GM12878 (cell line): ENCODE results near the gene MYMK. TPM values are rescaled to one million over a fixed set of nuclear protein-coding genes. Genes with fewer than 3 reads are reported as not detected.

Experiments used
- BRCA1 ChIP-seq: IDR thresholded peaks from 2 replicates; pipeline ENCODE4 v1.6.1; 2011; ENCODE audit warnings: low read depth, low read length, improper control_type of control experiment
- HDGF ChIP-seq: fragments of 450-650 bp; IDR thresholded peaks from 2 replicates; pipeline ENCODE4 v1.6.1; 2016; ENCODE audit warnings: antibody characterized with exemption
- NFYB ChIP-seq: IDR thresholded peaks from 2 replicates; pipeline ENCODE4 v1.6.1; 2011; ENCODE audit warnings: low read depth, mild to moderate bottlenecking, low read length, improper control_type of control experiment, moderate library complexity; ENCODE audit not compliant: insufficient read depth
- RUNX3 ChIP-seq: IDR thresholded peaks from 2 replicates; pipeline ENCODE4 v1.6.1; 2012; ENCODE audit warnings: low read length, inconsistent platforms
- SIX5 ChIP-seq: IDR thresholded peaks from 2 replicates; pipeline ENCODE4 v1.6.1; 2011; ENCODE audit warnings: mild to moderate bottlenecking, low read depth, low read length, moderate library complexity; ENCODE audit not compliant: severe bottlenecking
- ZNF217 ChIP-seq: fragments of 450-650 bp; IDR thresholded peaks from 2 replicates; pipeline ENCODE4 v1.6.1; 2017; ENCODE audit warnings: antibody characterized with exemption, mild to moderate bottlenecking
- polyA plus RNA-seq, 11 experiments: library from polyadenylated mRNA; depleted of rRNA in 4 of 11; unstranded in 6 of 11; stranded (reverse) in 5 of 11; fragments of >200 nt; fragmentation: Nextera tagmentation in 4 of 11; fragmentation: Illumina TruSeq in 1 of 11; extraction: Ambion mirVana in 4 of 11; extraction: Trizol in 1 of 11; gene quantifications; 1 replicate in 1 of 11; 2 replicates in 10 of 11; pipeline versions ENCODE4 v1.2.1 to v1.2.3, GENCODE V29; 2011 to 2016; ENCODE audit warnings: inconsistent platforms in 2 of 11, missing spikeins in 2 of 11, low read depth in 1 of 11
- total RNA-seq, 4 experiments: library from RNA; depleted of rRNA in 3 of 4; stranded (reverse); fragments of >200 nt in 3 of 4; fragmentation: Illumina TruSeq in 1 of 4; extraction: Trizol in 1 of 4; gene quantifications; 2 replicates each; pipeline versions ENCODE4 v1.2.1 to v1.2.3, GENCODE V29; 2013 to 2021
- TF ChIP-seq, protein P1 (sequence below): fragments of 450-650 bp; IDR thresholded peaks from 2 replicates; pipeline ENCODE4 v1.6.1; 2017; ENCODE audit warnings: low read depth, mild to moderate bottlenecking, moderate library complexity
- TF ChIP-seq, protein P2 (sequence below): IDR thresholded peaks from 2 replicates; pipeline ENCODE4 v1.6.1; 2012; ENCODE audit warnings: low read depth, low read length, improper control_type of control experiment

The MYMK gene
- total and polyA plus RNA-seq, 10 of the 15 experiments (the other 5 are each of a cell fraction or from before 2014, with no cell fraction given), result not detected

DNA sequence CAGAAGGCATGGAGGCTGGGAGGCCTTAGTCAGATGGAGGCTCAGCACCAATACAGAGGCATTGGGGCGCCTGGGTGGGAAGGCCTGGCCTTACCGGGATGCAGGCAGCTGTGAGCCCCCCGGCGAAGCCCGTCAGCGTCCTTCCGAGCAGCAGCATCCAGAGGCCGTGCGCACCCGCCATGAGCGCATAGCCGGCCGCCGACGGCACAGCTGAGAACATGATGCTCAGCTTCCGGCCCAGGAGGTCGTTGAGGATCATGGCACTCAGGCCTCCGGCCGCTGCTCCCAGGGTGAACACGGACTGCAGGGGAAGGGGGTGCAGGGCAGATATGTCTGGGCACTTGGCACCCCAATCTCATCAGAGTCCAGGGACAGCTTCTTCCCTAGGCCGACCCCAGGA, 47.8 kb downstream of the MYMK start (continued):
- TF ChIP-seq, protein P1, sequence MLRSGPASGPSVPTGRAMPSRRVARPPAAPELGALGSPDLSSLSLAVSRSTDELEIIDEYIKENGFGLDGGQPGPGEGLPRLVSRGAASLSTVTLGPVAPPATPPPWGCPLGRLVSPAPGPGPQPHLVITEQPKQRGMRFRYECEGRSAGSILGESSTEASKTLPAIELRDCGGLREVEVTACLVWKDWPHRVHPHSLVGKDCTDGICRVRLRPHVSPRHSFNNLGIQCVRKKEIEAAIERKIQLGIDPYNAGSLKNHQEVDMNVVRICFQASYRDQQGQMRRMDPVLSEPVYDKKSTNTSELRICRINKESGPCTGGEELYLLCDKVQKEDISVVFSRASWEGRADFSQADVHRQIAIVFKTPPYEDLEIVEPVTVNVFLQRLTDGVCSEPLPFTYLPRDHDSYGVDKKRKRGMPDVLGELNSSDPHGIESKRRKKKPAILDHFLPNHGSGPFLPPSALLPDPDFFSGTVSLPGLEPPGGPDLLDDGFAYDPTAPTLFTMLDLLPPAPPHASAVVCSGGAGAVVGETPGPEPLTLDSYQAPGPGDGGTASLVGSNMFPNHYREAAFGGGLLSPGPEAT, result no peak
- TF ChIP-seq HDGF (no peak), BRCA1 (no peak), NFYB (no peak), RUNX3 (no peak), ZNF217 (no peak), SIX5 (no peak)
- TF ChIP-seq, protein P2, sequence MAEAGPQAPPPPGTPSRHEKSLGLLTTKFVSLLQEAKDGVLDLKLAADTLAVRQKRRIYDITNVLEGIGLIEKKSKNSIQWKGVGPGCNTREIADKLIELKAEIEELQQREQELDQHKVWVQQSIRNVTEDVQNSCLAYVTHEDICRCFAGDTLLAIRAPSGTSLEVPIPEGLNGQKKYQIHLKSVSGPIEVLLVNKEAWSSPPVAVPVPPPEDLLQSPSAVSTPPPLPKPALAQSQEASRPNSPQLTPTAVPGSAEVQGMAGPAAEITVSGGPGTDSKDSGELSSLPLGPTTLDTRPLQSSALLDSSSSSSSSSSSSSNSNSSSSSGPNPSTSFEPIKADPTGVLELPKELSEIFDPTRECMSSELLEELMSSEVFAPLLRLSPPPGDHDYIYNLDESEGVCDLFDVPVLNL, result no peak
- TF ChIP-seq, all 136 proteins: peak for 0
